Thyroid gland (tissue), 4 donors: ENCODE results near the gene TMEM116.

ENCODE experiments used
- CTCF ChIP-seq, 6 experiments: fragments of 200-600 bp in 3 of 6; fragments of 450-650 bp in 3 of 6; sonication (generic) in 3 of 6; IDR thresholded peaks; one replicate each; pipeline ENCODE4 v1.5.1; 2016 to 2019; ENCODE audit warnings: antibody characterized with exemption in 6 of 6, mild to moderate bottlenecking in 2 of 6, inconsistent platforms in 1 of 6, moderate library complexity in 1 of 6
- POLR2A ChIP-seq, 2 donors: fragments of 450-650 bp; IDR thresholded peaks; one replicate each; pipeline ENCODE4 v1.6.1; 2017; ENCODE audit warnings: antibody characterized with exemption in 2 of 2, mild to moderate bottlenecking in 2 of 2, moderate library complexity in 1 of 2

- no peak for TF ChIP-seq CTCF (IDR thresholded peaks at IDR 0.05)
- TF ChIP-seq POLR2A (IDR thresholded peaks at IDR 0.05), result no peak
Measured at GRCh38 chr12:111893287-111893686, 119.7 kb downstream of the TMEM116 start.
